Astrocyte (in vitro differentiated cells and primary cell): Measurements from ENCODE around the gene HECTD4. TPM values are rescaled to one million over a fixed set of nuclear protein-coding genes. Genes with fewer than 3 reads are reported as not detected.

ENCODE experiments used
- DNase-seq: peaks from one replicate; pipeline ENCODE4 v3.0.0-alpha.2; 2010; ENCODE audit warnings: low read depth
- FAIRE-seq: peaks from 2 replicates; lab custom pipeline; 2011; peaks lifted over from hg19 to GRCh38; lab: Jason Lieb, UNC
- H2AFZ ChIP-seq: 2 replicates; pipeline ENCODE4 v1.6.0; 2012; ENCODE audit warnings: low read depth, low read length, inconsistent platforms
- H3K27ac ChIP-seq: 2 replicates; pipeline ENCODE4 v1.5.1; 2011; ENCODE audit warnings: low read depth, low read length, inconsistent platforms
- H3K27me3 ChIP-seq: 2 replicates; pipeline ENCODE4 v1.6.0; 2011; ENCODE audit warnings: low read length, inconsistent platforms; ENCODE audit not compliant: insufficient read depth
- H3K36me3 ChIP-seq: 2 replicates; pipeline ENCODE4 v1.5.1; 2011; ENCODE audit warnings: low read length, inconsistent platforms; ENCODE audit not compliant: insufficient read depth
- H3K4me1 ChIP-seq: 2 replicates; pipeline ENCODE4 v1.5.1; 2011; ENCODE audit warnings: low read length, inconsistent platforms; ENCODE audit not compliant: insufficient read depth
- H3K4me2 ChIP-seq: 2 replicates; pipeline ENCODE4 v1.6.0; 2012; ENCODE audit warnings: low read length, inconsistent platforms
- H3K4me3 ChIP-seq: 2 replicates; pipeline ENCODE4 v1.5.1; 2011; ENCODE audit warnings: low read depth, mild to moderate bottlenecking, low read length, inconsistent platforms; ENCODE audit not compliant: insufficient read depth
- H3K79me2 ChIP-seq: 2 replicates; pipeline ENCODE4 v1.6.0; 2012; ENCODE audit warnings: mild to moderate bottlenecking, low read length, inconsistent platforms; ENCODE audit not compliant: insufficient read depth
- H3K9ac ChIP-seq: 2 replicates; pipeline ENCODE4 v1.6.0; 2012; ENCODE audit warnings: mild to moderate bottlenecking, low read length, inconsistent platforms
- H3K9me3 ChIP-seq: 2 replicates; pipeline ENCODE4 v1.5.1; 2012; ENCODE audit warnings: low read depth, mild to moderate bottlenecking, low read length, inconsistent platforms; ENCODE audit not compliant: insufficient read depth
- H4K20me1 ChIP-seq: 2 replicates; pipeline ENCODE4 v1.6.0; 2012; ENCODE audit warnings: low read length, inconsistent platforms; ENCODE audit not compliant: insufficient read depth
- H3K27ac Mint-ChIP-seq: one replicate; pipeline ENCODE4 v1.8.0; 2021; ENCODE audit warnings: mild to moderate bottlenecking, mixed read lengths; ENCODE audit not compliant: unreplicated experiment
- H3K27me3 Mint-ChIP-seq: one replicate; pipeline ENCODE4 v1.8.0; 2021; ENCODE audit warnings: low read depth, mixed read lengths; ENCODE audit not compliant: unreplicated experiment
- H3K36me3 Mint-ChIP-seq: one replicate; pipeline ENCODE4 v1.8.0; 2021; ENCODE audit warnings: low read depth, mixed read lengths; ENCODE audit not compliant: unreplicated experiment
- H3K4me1 Mint-ChIP-seq: one replicate; pipeline ENCODE4 v1.8.0; 2021; ENCODE audit warnings: low read depth, mixed read lengths; ENCODE audit not compliant: unreplicated experiment
- H3K4me3 Mint-ChIP-seq: one replicate; pipeline ENCODE4 v1.8.0; 2021; ENCODE audit warnings: mild to moderate bottlenecking, moderate library complexity, mixed read lengths; ENCODE audit not compliant: unreplicated experiment
- H3K9me3 Mint-ChIP-seq: one replicate; pipeline ENCODE4 v1.8.0; 2021; ENCODE audit warnings: mild to moderate bottlenecking, mixed read lengths; ENCODE audit not compliant: unreplicated experiment
- EZH2 ChIP-seq: IDR thresholded peaks from 2 replicates; pipeline ENCODE4 v1.6.1; 2012; ENCODE audit warnings: mild to moderate bottlenecking, low read length, inconsistent platforms; ENCODE audit not compliant: insufficient read depth
- total RNA-seq: library from RNA; stranded (reverse); gene quantifications from 2 replicates; pipeline ENCODE4 v1.2.1, GENCODE V29; 2021
- TF ChIP-seq, protein P1 (sequence below): IDR thresholded peaks from 2 replicates; pipeline ENCODE4 v1.5.1; 2011; ENCODE audit warnings: low read depth, mild to moderate bottlenecking, inconsistent platforms, low read length, moderate library complexity; ENCODE audit not compliant: insufficient read depth

The HECTD4 gene
- total RNA-seq, 1 donor from 2014 or later = 38.9 TPM

DNA sequence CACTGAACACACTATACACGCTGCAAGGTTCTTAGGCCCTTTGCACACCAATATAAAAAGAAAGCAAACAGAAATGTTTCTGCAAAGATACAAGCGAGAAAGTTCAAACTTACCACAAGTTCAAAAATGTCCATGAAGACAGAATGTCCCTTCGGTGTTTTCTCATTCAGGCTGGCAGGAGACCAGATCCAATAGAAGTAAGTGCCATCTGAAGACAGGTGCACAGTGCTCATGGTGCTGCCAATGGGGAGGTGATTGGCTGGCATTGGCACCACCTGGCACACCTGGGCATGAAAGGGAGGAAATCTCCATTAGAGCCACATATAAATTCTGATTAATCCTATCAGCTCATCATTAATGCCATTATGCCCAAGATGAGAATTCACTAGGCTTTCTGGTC, 76.3 kb downstream of the HECTD4 start:
- H3K4me3 Mint-ChIP-seq = no peak overlapping the region
- H3K79me2 ChIP-seq = no peaks in the 10 kb centered on the region
- H3K27ac Mint-ChIP-seq = no peak overlapping the region
- no peak for FAIRE-seq
- peaks cover 2% of the 10 kb centered on the region for H3K36me3 Mint-ChIP-seq
- peaks cover 8% of the 10 kb centered on the region for H3K4me1 ChIP-seq
- H3K9me3 Mint-ChIP-seq = no peaks in the 10 kb centered on the region
- no peaks in the 10 kb centered on the region for H3K27me3 ChIP-seq
- H4K20me1 ChIP-seq = no peaks in the 10 kb centered on the region
- H3K4me1 Mint-ChIP-seq = peaks cover 9% of the 10 kb centered on the region
- H3K27me3 Mint-ChIP-seq = no peaks in the 10 kb centered on the region
- H3K27ac ChIP-seq = no peak overlapping the region
- no peak overlapping the region for H3K4me2 ChIP-seq
- no peak for DNase-seq
- H3K9me3 ChIP-seq = no peaks in the 10 kb centered on the region
- no peak overlapping the region for H3K4me3 ChIP-seq
- no peak overlapping the region for H3K9ac ChIP-seq
- peaks cover 13% of the 10 kb centered on the region for H3K36me3 ChIP-seq
- TF ChIP-seq, protein P1, sequence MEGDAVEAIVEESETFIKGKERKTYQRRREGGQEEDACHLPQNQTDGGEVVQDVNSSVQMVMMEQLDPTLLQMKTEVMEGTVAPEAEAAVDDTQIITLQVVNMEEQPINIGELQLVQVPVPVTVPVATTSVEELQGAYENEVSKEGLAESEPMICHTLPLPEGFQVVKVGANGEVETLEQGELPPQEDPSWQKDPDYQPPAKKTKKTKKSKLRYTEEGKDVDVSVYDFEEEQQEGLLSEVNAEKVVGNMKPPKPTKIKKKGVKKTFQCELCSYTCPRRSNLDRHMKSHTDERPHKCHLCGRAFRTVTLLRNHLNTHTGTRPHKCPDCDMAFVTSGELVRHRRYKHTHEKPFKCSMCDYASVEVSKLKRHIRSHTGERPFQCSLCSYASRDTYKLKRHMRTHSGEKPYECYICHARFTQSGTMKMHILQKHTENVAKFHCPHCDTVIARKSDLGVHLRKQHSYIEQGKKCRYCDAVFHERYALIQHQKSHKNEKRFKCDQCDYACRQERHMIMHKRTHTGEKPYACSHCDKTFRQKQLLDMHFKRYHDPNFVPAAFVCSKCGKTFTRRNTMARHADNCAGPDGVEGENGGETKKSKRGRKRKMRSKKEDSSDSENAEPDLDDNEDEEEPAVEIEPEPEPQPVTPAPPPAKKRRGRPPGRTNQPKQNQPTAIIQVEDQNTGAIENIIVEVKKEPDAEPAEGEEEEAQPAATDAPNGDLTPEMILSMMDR = no peak
- TF ChIP-seq EZH2 = no peak
- H2AFZ ChIP-seq = no peak overlapping the region

DNA sequence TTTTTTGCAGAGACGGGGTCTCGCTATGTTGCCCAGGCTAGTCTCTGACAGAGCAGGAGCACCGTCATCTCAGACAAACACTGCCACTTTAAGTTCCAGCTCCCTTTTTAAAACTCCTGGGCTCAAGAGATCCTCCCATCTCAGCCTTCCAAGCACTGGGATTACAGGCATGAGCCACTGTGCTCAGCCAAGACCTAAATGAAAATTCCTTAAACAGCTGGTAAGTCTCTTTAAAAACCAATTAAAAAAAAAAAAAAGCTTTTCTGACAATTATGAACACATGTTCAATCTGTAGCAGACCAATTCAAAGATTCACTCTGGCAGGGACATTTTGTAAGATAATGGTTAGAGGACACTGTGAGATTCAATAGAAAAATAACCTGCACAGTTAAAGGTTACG, 77.8 kb downstream of the HECTD4 start:
- H3K4me1 ChIP-seq = peaks cover 8% of the 10 kb centered on the region
- H3K27me3 ChIP-seq = no peaks in the 10 kb centered on the region
- Mint-ChIP-seq H3K4me3 (no peak overlapping the region), H3K36me3 (peaks cover 4% of the 10 kb centered on the region), H3K27me3 (no peaks in the 10 kb centered on the region), H3K9me3 (no peaks in the 10 kb centered on the region), H3K27ac (peak overlapping the region; percentile 34), H3K4me1 (peaks cover 11% of the 10 kb centered on the region)
- H4K20me1 ChIP-seq = no peaks in the 10 kb centered on the region
- H3K27ac ChIP-seq = no peak overlapping the region
- peaks cover 13% of the 10 kb centered on the region for H3K36me3 ChIP-seq
- H2AFZ ChIP-seq = no peak overlapping the region
- H3K9me3 ChIP-seq = no peaks in the 10 kb centered on the region
- H3K4me2 ChIP-seq = no peak overlapping the region
- no peak overlapping the region for H3K9ac ChIP-seq
- no peaks in the 10 kb centered on the region for H3K79me2 ChIP-seq
- DNase-seq = no peak
- FAIRE-seq = no peak
- TF ChIP-seq EZH2 = no peak
- TF ChIP-seq, protein P1 = no peak
- no peak overlapping the region for H3K4me3 ChIP-seq

DNA sequence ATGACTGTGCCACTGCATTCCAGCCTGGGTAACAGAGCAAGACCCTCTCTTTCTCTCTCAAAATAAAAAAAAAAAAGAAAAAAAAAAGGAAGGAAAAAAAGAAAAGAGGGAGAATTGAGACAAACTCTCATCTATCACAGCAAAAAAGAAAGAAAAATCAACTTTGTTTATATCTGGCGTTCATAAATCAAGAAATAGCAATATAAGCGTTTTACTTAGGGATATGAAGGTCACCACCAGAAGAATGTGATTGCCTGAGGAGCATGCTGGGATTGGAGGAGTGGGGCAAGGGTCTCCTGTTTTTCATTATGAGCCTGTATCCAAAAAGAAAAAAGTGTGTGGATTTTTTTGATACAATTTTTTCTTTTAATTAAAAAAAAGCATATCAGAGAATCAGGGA, 78.4 kb downstream of the HECTD4 start:
- FAIRE-seq (no peak), DNase-seq (no peak)
- Mint-ChIP-seq H3K9me3 (no peaks in the 10 kb centered on the region), H3K36me3 (peaks cover 6% of the 10 kb centered on the region), H3K27ac (peak overlapping the region; percentile 66), H3K4me3 (no peak overlapping the region), H3K4me1 (peaks cover 11% of the 10 kb centered on the region), H3K27me3 (no peaks in the 10 kb centered on the region)
- no peak overlapping the region for H3K4me2 ChIP-seq
- H3K4me3 ChIP-seq = no peak overlapping the region
- H2AFZ ChIP-seq = no peak overlapping the region
- no peak for TF ChIP-seq EZH2
- TF ChIP-seq, protein P1 = no peak
- no peaks in the 10 kb centered on the region for H3K9me3 ChIP-seq
- no peaks in the 10 kb centered on the region for H3K79me2 ChIP-seq
- H3K27me3 ChIP-seq = no peaks in the 10 kb centered on the region
- peaks cover 13% of the 10 kb centered on the region for H3K36me3 ChIP-seq
- peak overlapping the region; percentile 33 for H3K9ac ChIP-seq
- H3K4me1 ChIP-seq = peaks cover 8% of the 10 kb centered on the region
- H3K27ac ChIP-seq = peak overlapping the region; percentile 72
- no peaks in the 10 kb centered on the region for H4K20me1 ChIP-seq
